ENCODE data around the gene PHF12. TPM values are rescaled to one million over a fixed set of nuclear protein-coding genes. Genes with fewer than 3 reads are reported as not detected.

Gene PHF12
- total RNA-seq, 1 donor from 2014 or later = 40.0 TPM

GRCh38 chr17:28861393-28862203 lies 89.7 kb downstream of the PHF12 start:
- no peaks in the 10 kb centered on the region for H3K4me1 ChIP-seq
- intact Hi-C loops (cut with DNase I) = no loop called here
- ATAC-seq = no peak
- no peaks in the 10 kb centered on the region for H3K27me3 ChIP-seq
- H3K27ac ChIP-seq = no peak overlapping the region
- no peak for TF ChIP-seq CTCF (IDR thresholded peaks at IDR 0.05)
- H3K36me3 ChIP-seq = peaks cover 48% of the 10 kb centered on the region
- DNase-seq = no peak
- H3K9me3 ChIP-seq = no peaks in the 10 kb centered on the region
- H3K4me3 ChIP-seq = no peak overlapping the region

- intact Hi-C loops (cut with DNase I) = no loop called here
Measured at GRCh38 chr17:28860363-28860808, 90.9 kb downstream of the PHF12 start.

GRCh38 chr17:28858801-28859355 lies 92.4 kb downstream of the PHF12 start:
- no peak overlapping the region for H3K27ac ChIP-seq
- DNase-seq (no peak), ATAC-seq (no peak)
- H3K4me1 ChIP-seq = peaks cover 10% of the 10 kb centered on the region
- no peak overlapping the region for H3K4me3 ChIP-seq
- no peaks in the 10 kb centered on the region for H3K9me3 ChIP-seq
- intact Hi-C loops (cut with DNase I) = no loop called here
- H3K36me3 ChIP-seq = peaks cover 48% of the 10 kb centered on the region
- no peaks in the 10 kb centered on the region for H3K27me3 ChIP-seq
- TF ChIP-seq CTCF (IDR thresholded peaks at IDR 0.05) = no peak

More at GRCh38 chr17:28860363-28860808, 90.9 kb downstream of the PHF12 start:
- ATAC-seq = no peak
- H3K9me3 ChIP-seq = no peaks in the 10 kb centered on the region
- H3K4me1 ChIP-seq = peaks cover 5% of the 10 kb centered on the region
- no peaks in the 10 kb centered on the region for H3K27me3 ChIP-seq
- H3K27ac ChIP-seq = no peak overlapping the region
- H3K36me3 ChIP-seq = peaks cover 48% of the 10 kb centered on the region
- H3K4me3 ChIP-seq = no peak overlapping the region
- TF ChIP-seq CTCF (IDR thresholded peaks at IDR 0.05) = no peak
- DNase-seq = no peak

- ATAC-seq (no peak), DNase-seq (no peak)
- Histone ChIP-seq H3K36me3 (peaks cover 48% of the 10 kb centered on the region), H3K9me3 (no peaks in the 10 kb centered on the region), H3K27me3 (no peaks in the 10 kb centered on the region), H3K4me1 (peaks cover 10% of the 10 kb centered on the region), H3K4me3 (no peak overlapping the region), H3K27ac (no peak overlapping the region)
- no peak for TF ChIP-seq CTCF (IDR thresholded peaks at IDR 0.05)
- intact Hi-C loops (cut with DNase I) = no loop called here
Measured at GRCh38 chr17:28857905-28858800, 93.2 kb downstream of the PHF12 start.

GRCh38 chr17:28856028-28856574 lies 95.2 kb downstream of the PHF12 start:
- Histone ChIP-seq H3K4me3 (no peak overlapping the region), H3K36me3 (peaks cover 43% of the 10 kb centered on the region), H3K27ac (no peak overlapping the region), H3K9me3 (no peaks in the 10 kb centered on the region), H3K4me1 (peaks cover 10% of the 10 kb centered on the region), H3K27me3 (no peaks in the 10 kb centered on the region)
- no peak for TF ChIP-seq CTCF (IDR thresholded peaks at IDR 0.05)
- intact Hi-C loops (cut with DNase I) = no loop called here
- DNase-seq (no peak), ATAC-seq (no peak)
